Measurements from ENCODE around the gene GALNT2.

Gene GALNT2

GRCh38 chr1:230073371-230074035 lies 6.5 kb downstream of the GALNT2 start:
- DNase-seq = no peak

- DNase-seq = no peak
Observed at GRCh38 chr1:230074270-230074669, 7.2 kb downstream of the GALNT2 start.

GRCh38 chr1:230074762-230075161 lies 7.7 kb downstream of the GALNT2 start:
- no peak for DNase-seq

DNA sequence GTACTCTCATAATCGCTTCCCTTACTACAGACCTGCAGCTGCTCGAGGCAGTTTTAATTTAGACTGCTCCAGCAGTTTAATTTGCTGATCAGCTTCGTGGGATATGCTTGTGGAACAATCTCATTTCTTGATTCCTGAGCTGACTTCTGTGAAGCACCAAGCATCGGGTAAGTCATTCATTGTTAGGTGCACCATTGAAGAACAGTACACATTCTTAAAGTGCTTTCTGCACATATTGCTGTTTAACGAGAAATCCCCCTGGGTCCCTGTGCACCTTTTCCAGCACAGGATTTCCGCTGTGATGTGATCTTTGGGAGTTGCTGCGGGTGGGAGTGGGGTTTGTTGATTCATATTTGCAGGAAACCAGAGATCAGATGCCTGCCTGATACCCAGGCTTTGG lies 9.1 kb downstream of the GALNT2 start:
- no peak for DNase-seq

DNA sequence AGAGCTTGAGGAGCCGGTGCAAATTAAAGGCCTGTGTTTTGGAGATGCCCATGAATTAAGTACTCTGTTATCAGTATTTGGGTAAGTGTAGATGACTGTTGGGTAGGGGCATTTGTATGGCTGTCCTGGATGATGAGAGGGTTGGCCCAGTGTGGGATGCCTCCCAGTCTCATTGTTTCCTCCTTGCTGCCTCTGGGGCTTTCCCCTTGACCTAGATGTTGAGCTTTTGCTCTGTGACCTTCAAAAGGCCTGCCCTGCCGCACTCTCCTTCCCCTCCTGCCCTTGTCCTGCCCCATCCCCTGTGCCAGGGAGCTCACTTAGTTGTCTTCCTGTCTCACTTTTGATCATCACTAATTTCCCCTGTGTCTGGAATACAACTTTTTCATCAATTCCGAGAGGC lies 10.0 kb downstream of the GALNT2 start:
- DNase-seq = no peak

DNA sequence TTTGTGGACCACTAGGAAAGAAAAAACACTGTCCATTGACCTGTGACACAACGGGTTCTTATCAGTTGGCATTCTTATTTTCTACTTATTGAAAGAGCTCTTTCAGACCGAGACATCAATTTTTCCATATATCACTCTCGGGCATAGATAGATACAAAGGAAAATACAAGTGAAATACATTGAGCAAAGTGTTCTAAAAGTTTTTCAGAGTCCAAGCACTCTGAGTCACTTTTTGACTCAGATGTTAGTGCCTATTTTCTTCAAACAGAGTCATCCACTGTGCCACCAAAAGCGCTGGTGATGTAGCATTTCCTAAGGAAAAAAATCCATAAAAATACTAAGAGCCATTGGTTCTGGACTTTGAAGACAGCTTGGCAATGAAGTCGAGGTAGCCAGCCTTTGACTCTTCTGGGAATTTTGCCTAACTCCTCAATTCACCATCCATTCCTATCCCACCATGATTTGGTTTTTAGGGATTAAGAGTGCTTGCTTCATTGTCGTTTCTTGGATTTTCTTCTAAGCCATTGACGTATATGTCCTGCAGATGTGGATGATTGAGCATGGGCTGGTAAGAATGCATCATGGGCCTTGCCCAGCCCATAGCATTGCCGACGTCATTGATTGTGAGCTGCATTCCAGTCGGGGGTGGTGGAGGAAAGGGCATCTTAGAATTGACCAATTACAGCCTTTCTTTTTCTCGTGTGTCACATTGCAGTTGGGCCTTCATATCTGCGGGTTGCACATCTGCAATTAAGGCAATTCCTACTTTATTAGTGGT lies 10.6 kb downstream of the GALNT2 start:
- DNase-seq = no peak

DNA sequence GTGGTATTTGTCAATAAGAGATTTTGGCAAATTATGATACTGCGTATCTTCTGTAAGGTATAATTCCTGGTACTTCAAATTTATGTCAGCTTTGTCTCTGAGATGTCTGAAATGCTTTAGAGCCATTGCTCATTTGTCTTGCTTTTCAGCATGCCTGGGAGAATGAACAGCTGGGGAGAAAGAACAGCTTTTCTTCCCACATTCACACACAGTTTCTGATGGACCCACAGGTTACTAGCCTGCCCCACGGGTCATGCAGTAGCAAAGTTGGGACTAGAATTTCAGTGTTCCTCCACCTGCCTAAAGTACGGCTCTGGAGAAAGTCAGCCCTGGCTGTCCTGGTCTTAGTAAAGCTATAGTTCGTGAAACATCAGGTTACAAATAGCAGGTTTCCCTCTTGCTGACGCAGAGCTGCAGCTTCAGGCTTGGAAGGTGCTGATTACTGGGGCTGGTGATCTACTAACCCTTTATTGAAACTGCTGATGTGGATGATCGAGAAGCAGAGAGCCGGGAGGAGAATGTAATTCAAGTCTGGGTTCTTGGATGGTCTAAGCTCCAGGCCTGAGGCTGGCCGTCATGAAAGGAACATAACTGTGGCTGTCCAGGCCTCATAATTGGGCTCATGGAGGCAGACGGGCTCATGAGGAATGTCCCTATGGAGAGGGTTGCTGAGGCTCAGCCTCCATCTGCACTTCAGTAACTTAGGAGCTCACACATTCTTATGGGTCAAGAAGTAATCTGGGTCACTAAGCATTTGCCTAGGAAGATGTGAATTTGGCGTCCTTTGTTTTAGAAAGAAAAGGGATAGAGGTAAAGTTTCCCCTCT lies 12.4 kb downstream of the GALNT2 start:
- DNase-seq = no peak

- DNase-seq = no peak
Observed at GRCh38 chr1:230080822-230081221, 13.8 kb downstream of the GALNT2 start.

- no peak for DNase-seq
Observed at GRCh38 chr1:230081751-230082150, 14.7 kb downstream of the GALNT2 start.

GRCh38 chr1:230082211-230082610 lies 15.2 kb downstream of the GALNT2 start:
- DNase-seq = no peak

DNA sequence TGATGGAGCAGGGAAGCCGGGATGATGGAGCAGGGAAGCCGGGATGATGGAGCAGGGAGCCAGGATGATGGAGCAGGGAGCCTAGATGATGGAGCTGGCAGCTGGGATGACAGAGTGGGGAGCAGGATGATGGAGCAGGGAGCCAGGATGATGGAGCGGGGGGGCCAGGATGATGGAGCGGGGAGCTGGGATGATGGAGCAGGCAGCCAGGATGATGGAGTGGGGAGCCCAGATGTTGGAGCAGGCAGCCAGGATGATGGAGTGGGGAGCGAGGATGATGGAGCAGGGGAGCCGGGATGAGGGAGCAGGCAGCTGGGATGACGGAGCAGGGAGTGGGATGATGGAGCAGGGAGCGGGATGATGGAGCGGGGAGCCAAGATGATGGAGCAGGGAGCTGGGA lies 16.0 kb downstream of the GALNT2 start:
- DNase-seq = no peak

- no peak for DNase-seq
Observed at GRCh38 chr1:230083746-230084407, 16.8 kb downstream of the GALNT2 start.

- DNase-seq = no peak
Observed at GRCh38 chr1:230084408-230085177, 17.6 kb downstream of the GALNT2 start.

GRCh38 chr1:230085178-230085515 lies 18.1 kb downstream of the GALNT2 start:
- DNase-seq = no peak

GRCh38 chr1:230086151-230086550 lies 19.1 kb downstream of the GALNT2 start:
- no peak for DNase-seq

DNA sequence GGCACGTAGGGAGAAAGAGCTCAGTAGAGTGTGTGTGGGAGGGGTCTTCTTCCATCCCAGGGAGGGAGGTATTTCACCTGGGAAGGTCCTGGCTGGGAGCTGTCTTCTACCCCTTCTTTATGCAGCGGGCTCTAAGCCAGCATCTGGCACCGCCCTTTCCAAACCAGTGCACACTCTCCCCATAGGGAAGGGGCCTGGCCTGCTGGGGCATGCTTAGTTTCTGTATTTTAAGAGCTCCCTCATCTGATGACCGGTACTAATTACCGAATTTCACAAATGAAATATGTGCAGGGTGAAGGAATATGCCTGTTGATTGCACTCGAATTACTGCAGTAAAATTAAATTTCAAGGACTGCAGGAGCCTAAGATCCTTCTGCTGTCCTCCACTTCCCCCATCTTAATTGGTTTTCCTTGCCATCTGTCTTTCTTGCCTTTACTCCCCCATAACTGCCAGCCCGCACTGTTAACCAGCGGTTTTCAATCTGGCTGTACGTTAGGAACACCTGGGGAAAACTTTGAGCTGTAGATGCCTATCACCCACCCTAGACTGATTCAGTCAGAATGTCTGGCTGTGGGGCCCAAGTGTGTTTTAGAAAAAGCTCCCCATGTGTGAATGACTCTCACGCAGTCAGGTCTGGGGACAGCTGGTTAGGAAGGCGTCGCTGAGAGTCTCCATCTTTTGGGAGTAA lies 20.1 kb downstream of the GALNT2 start:
- DNase-seq = no peak

- no peak for DNase-seq
Observed at GRCh38 chr1:230087717-230088105, 20.7 kb downstream of the GALNT2 start.

DNA sequence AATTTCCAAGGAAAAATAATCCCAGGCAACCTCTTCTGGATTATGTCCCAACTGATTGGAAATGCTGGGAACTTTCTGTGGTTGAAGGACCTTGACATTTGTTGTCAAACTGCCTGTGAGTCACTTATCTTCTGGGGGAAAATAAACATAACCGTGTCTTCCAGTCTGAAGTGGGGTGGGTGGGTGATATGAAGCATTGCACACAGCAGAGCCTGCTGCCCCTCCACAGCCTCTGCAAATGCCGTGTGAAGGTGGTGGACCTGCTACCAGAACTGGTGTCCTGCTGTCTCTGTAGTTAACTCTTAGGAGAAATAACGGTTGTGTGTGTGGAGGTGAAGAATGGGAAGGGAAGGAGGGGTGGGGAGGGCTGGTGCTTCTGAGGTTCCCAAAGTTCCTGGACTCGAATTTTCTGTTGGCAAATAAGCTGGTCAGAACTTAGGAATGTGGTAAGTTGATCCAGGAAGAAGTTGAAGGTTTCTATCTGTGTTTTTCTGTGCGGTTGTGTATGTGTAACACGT lies 23.2 kb downstream of the GALNT2 start:
- no peak for DNase-seq

GRCh38 chr1:230091473-230092231 lies 24.6 kb downstream of the GALNT2 start:
- DNase-seq = no peak

- no peak for DNase-seq
Observed at GRCh38 chr1:230094746-230095145, 27.7 kb downstream of the GALNT2 start.

- DNase-seq = no peak
Observed at GRCh38 chr1:230095938-230096337, 28.9 kb downstream of the GALNT2 start.
